ENCODE measurements around the gene IRGM. TPM values are rescaled to one million over a fixed set of nuclear protein-coding genes. Genes with fewer than 3 reads are reported as not detected.
"Not testable (repeated sequence)": the region's sequence is repeated elsewhere in the genome, so short reads cannot be mapped to it uniquely, and the experiment has no call there.

IRGM gene
- total and polyA plus RNA-seq, 4 donors, result 0.02 to 0.08 TPM; not detected in 2

- peaks cover 0 to 3% (median 0%) of the 10 kb centered on the region in 4 donors for H3K9me3 ChIP-seq (ENCODE audit: control insufficient read depth in 4 of 4, low read length in 3 of 4)
- no peak overlapping the region for H3K27ac ChIP-seq (ENCODE audit: low read depth in 1 of 2, low read length in 2 of 2)
- H3K9ac ChIP-seq (ENCODE audit: low read depth in 1 of 2, low read length in 2 of 2), result no peak overlapping the region
- H3K4me3 ChIP-seq (ENCODE audit: low read depth in 1 of 3, low read length in 3 of 3), result no peak overlapping the region
- H3K27me3 ChIP-seq (ENCODE audit: control insufficient read depth in 4 of 4, insufficient read depth in 4 of 4, low read length in 3 of 4), result no peaks in the 10 kb centered on the region
- 68% methylated on average over 3 of the region's 3 CpGs for WGBS
- TF ChIP-seq CTCF (IDR thresholded peaks at IDR 0.05; ENCODE audit: low read depth, low read length, missing input control) (no peak), TAF1 (conservative IDR thresholded peaks at IDR 0.05) (no peak), FOXA2 (IDR thresholded peaks at IDR 0.05) (no peak), ATF3 (IDR thresholded peaks at IDR 0.05) (no peak), SP1 (IDR thresholded peaks at IDR 0.05) (no peak), HNF4A (conservative IDR thresholded peaks at IDR 0.05) (no peak)
- TF ChIP-seq, protein P1, sequence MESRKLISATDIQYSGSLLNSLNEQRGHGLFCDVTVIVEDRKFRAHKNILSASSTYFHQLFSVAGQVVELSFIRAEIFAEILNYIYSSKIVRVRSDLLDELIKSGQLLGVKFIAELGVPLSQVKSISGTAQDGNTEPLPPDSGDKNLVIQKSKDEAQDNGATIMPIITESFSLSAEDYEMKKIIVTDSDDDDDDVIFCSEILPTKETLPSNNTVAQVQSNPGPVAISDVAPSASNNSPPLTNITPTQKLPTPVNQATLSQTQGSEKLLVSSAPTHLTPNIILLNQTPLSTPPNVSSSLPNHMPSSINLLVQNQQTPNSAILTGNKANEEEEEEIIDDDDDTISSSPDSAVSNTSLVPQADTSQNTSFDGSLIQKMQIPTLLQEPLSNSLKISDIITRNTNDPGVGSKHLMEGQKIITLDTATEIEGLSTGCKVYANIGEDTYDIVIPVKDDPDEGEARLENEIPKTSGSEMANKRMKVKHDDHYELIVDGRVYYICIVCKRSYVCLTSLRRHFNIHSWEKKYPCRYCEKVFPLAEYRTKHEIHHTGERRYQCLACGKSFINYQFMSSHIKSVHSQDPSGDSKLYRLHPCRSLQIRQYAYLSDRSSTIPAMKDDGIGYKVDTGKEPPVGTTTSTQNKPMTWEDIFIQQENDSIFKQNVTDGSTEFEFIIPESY (IDR thresholded peaks at IDR 0.05), result no peak
- TF ChIP-seq, protein P2, sequence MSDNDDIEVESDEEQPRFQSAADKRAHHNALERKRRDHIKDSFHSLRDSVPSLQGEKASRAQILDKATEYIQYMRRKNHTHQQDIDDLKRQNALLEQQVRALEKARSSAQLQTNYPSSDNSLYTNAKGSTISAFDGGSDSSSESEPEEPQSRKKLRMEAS (IDR thresholded peaks at IDR 0.05), result no peak
- TF ChIP-seq, protein P3, sequence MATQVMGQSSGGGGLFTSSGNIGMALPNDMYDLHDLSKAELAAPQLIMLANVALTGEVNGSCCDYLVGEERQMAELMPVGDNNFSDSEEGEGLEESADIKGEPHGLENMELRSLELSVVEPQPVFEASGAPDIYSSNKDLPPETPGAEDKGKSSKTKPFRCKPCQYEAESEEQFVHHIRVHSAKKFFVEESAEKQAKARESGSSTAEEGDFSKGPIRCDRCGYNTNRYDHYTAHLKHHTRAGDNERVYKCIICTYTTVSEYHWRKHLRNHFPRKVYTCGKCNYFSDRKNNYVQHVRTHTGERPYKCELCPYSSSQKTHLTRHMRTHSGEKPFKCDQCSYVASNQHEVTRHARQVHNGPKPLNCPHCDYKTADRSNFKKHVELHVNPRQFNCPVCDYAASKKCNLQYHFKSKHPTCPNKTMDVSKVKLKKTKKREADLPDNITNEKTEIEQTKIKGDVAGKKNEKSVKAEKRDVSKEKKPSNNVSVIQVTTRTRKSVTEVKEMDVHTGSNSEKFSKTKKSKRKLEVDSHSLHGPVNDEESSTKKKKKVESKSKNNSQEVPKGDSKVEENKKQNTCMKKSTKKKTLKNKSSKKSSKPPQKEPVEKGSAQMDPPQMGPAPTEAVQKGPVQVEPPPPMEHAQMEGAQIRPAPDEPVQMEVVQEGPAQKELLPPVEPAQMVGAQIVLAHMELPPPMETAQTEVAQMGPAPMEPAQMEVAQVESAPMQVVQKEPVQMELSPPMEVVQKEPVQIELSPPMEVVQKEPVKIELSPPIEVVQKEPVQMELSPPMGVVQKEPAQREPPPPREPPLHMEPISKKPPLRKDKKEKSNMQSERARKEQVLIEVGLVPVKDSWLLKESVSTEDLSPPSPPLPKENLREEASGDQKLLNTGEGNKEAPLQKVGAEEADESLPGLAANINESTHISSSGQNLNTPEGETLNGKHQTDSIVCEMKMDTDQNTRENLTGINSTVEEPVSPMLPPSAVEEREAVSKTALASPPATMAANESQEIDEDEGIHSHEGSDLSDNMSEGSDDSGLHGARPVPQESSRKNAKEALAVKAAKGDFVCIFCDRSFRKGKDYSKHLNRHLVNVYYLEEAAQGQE (IDR thresholded peaks at IDR 0.05), result no peak
- H3K36me3 ChIP-seq (ENCODE audit: control insufficient read depth in 4 of 4, insufficient read depth in 3 of 4, low read depth in 1 of 4, low read length in 3 of 4), result no peaks in the 10 kb centered on the region
- H3K4me1 ChIP-seq (ENCODE audit: control insufficient read depth in 4 of 4, insufficient read depth in 4 of 4, low read length in 3 of 4), result no peaks in the 10 kb centered on the region
- no peak for DNase-seq (ENCODE audit: low spot score)
These were observed 4.7 kb downstream of the IRGM start for GRCh38 chr5:150851039-150851438.

- Histone ChIP-seq H3K27me3 (ENCODE audit: control insufficient read depth in 4 of 4, insufficient read depth in 4 of 4, low read length in 3 of 4) (no peaks in the 10 kb centered on the region), H3K4me3 (ENCODE audit: low read depth in 1 of 3, low read length in 3 of 3) (no peak overlapping the region), H3K27ac (ENCODE audit: low read depth in 1 of 2, low read length in 2 of 2) (no peak overlapping the region), H3K4me1 (ENCODE audit: control insufficient read depth in 4 of 4, insufficient read depth in 4 of 4, low read length in 3 of 4) (no peaks in the 10 kb centered on the region), H3K36me3 (ENCODE audit: control insufficient read depth in 4 of 4, insufficient read depth in 3 of 4, low read depth in 1 of 4, low read length in 3 of 4) (no peaks in the 10 kb centered on the region), H3K9me3 (ENCODE audit: control insufficient read depth in 4 of 4, low read length in 3 of 4) (peaks cover 0 to 3% (median 0%) of the 10 kb centered on the region in 4 donors), H3K9ac (ENCODE audit: low read depth in 1 of 2, low read length in 2 of 2) (no peak overlapping the region)
- 82% methylated on average over 2 of the region's 2 CpGs for WGBS
- no peak for DNase-seq (ENCODE audit: low spot score)
- no peak for TF ChIP-seq ATF3 (IDR thresholded peaks at IDR 0.05)
- no peak for TF ChIP-seq TAF1 (conservative IDR thresholded peaks at IDR 0.05)
- no peak for TF ChIP-seq SP1 (IDR thresholded peaks at IDR 0.05)
- TF ChIP-seq FOXA2 (IDR thresholded peaks at IDR 0.05), result no peak
- TF ChIP-seq JUND (IDR thresholded peaks at IDR 0.05), result no peak
- TF ChIP-seq YY1 (IDR thresholded peaks at IDR 0.05), result no peak
- TF ChIP-seq, protein P3 (IDR thresholded peaks at IDR 0.05), result no peak
These were observed 7.2 kb downstream of the IRGM start for GRCh38 chr5:150853561-150853960.

DNA sequence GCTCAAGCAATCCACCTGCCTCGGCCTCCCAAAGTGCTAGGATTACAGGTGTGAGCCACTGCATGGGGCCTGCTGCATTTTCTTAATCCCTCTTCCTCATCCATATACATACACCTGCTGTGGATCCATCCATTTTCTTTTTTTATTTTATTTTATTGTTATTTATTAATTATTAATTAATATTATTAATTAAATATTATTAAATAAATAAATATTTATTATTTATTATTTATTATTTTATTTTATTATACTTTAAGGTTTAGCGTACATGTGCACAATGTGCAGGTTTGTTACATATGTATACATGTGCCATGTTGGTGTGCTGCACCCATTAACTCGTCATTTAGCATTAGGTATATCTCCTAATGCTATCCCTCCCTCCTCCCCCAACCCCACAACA, 10.4 kb downstream of the IRGM start:
- WGBS, result 86% methylated on average over 3 of the region's 3 CpGs

More for the DNA sequence above, 10.4 kb downstream of the IRGM start:
- DNase-seq (ENCODE audit: low spot score); H3K36me3 ChIP-seq (ENCODE audit: control insufficient read depth in 4 of 4, insufficient read depth in 3 of 4, low read depth in 1 of 4, low read length in 3 of 4); H3K27ac ChIP-seq (ENCODE audit: low read depth in 1 of 2, low read length in 2 of 2); H3K9ac ChIP-seq (ENCODE audit: low read depth in 1 of 2, low read length in 2 of 2); H3K4me3 ChIP-seq (ENCODE audit: low read depth in 1 of 3, low read length in 3 of 3); H3K27me3 ChIP-seq (ENCODE audit: control insufficient read depth in 4 of 4, insufficient read depth in 4 of 4, low read length in 3 of 4); H3K9me3 ChIP-seq (ENCODE audit: control insufficient read depth in 4 of 4, low read length in 3 of 4): not testable (repeated sequence)
- peaks cover 0 to 17% (median 12%) of the 10 kb centered on the region in 4 donors for H3K4me1 ChIP-seq (ENCODE audit: control insufficient read depth in 4 of 4, insufficient read depth in 4 of 4, low read length in 3 of 4)
